Endodermal cell (in vitro differentiated cells): ENCODE data around the gene GOLGA6L7. TPM values are rescaled to one million over a fixed set of nuclear protein-coding genes. Genes with fewer than 3 reads are reported as not detected.

Experiments used
- DNase-seq: peaks from one replicate; pipeline ENCODE4 v3.0.0-alpha.2; 2017
- H3K27ac ChIP-seq: 2 replicates; pipeline ENCODE4 v1.5.1; 2013; ENCODE audit warnings: mild to moderate bottlenecking, low read depth, low read length, moderate library complexity
- H3K27me3 ChIP-seq: 2 replicates; pipeline ENCODE4 v1.6.1; 2013; ENCODE audit warnings: mild to moderate bottlenecking, low read length, moderate library complexity; ENCODE audit not compliant: insufficient read depth, control insufficient read depth, poor library complexity, severe bottlenecking
- H3K36me3 ChIP-seq: 2 replicates; pipeline ENCODE4 v1.7.0; 2013; ENCODE audit warnings: mild to moderate bottlenecking, low read length, moderate library complexity; ENCODE audit not compliant: control insufficient read depth, insufficient read depth
- H3K4me1 ChIP-seq: one replicate; pipeline ENCODE4 v1.7.0; 2013; ENCODE audit warnings: low read length; ENCODE audit not compliant: control insufficient read depth, insufficient read depth
- H3K4me3 ChIP-seq: 2 replicates; pipeline ENCODE4 v1.5.1; 2013; ENCODE audit warnings: mild to moderate bottlenecking, low read length, moderate library complexity
- H3K9ac ChIP-seq: 2 replicates; pipeline ENCODE4 v1.6.1; 2013; ENCODE audit warnings: mild to moderate bottlenecking, low read length, moderate library complexity; ENCODE audit not compliant: poor library complexity, severe bottlenecking; ENCODE audit errors: extremely low read depth
- H3K9me3 ChIP-seq: 2 replicates; pipeline ENCODE4 v1.6.1; 2013; ENCODE audit warnings: mild to moderate bottlenecking, low read length, moderate library complexity; ENCODE audit not compliant: control insufficient read depth
- H3K27ac Mint-ChIP-seq: 2 replicates; pipeline ENCODE4 v1.8.0; 2020; ENCODE audit warnings: mixed read lengths
- H3K27me3 Mint-ChIP-seq: 2 replicates; pipeline ENCODE4 v1.8.0; 2021; ENCODE audit warnings: mild to moderate bottlenecking, mixed read lengths; ENCODE audit not compliant: insufficient read depth
- H3K36me3 Mint-ChIP-seq: 2 replicates; pipeline ENCODE4 v1.8.0; 2020; ENCODE audit warnings: low read depth, mixed read lengths
- H3K4me1 Mint-ChIP-seq: 2 replicates; pipeline ENCODE4 v1.8.0; 2020; ENCODE audit warnings: mixed read lengths
- H3K4me3 Mint-ChIP-seq: 2 replicates; pipeline ENCODE4 v1.8.0; 2020; ENCODE audit warnings: mild to moderate bottlenecking, moderate library complexity, mixed read lengths
- H3K9me3 Mint-ChIP-seq: 2 replicates; pipeline ENCODE4 v1.8.0; 2020; ENCODE audit warnings: mild to moderate bottlenecking, mixed read lengths
- WGBS, 2 experiments: methylation state at CpG; one replicate each; pipeline versions ENCODE4 v1.1.5 to v1.1.7; 2013; ENCODE audit warnings: missing lambda C conversion rate in 2 of 2, mixed read lengths in 1 of 2; ENCODE audit not compliant: insufficient coverage in 1 of 2, insufficient read length in 1 of 2; 5-methylcytosine and 5-hydroxymethylcytosine counted together
- total RNA-seq, 2 donors: library from RNA; stranded (reverse); fragmentation: NEBNext Ultra II Directional in 1 of 2; extraction: Animal tissue kit (Norgen Biotek cat#: 25700) in 1 of 2; gene quantifications; 2 replicates in 1 of 2; 3 replicates in 1 of 2; pipeline ENCODE4 v1.2.1, GENCODE V29; 2021
- TF ChIP-seq, protein P1 (sequence below): fragments of 200-600 bp; sonication (generic); conservative IDR thresholded peaks from 2 replicates; pipeline ENCODE4 v1.5.0; 2021; ENCODE audit warnings: antibody characterized with exemption, mild to moderate bottlenecking

Gene GOLGA6L7
- total RNA-seq, 2 donors from 2014 or later = 0.15 TPM; not detected in 1

DNA sequence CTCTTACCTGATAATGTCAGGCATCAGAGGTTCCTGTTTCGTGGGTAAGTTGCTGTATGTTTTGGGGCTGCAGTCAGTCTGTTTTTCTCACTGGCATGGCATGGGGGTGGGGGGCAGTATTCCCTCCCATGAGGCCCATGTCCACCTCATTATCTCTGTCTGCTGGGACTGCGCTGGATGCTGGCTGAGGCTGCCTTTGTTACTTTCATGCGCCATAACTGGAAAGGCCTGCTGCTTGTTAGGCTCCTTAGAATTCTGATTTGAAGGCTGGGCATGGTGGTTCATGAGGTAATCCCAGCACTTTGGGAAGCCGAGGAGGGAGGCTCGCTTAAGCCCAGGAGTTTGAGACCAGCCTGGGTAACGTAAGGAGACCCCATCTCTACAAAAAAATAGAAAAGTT, 47.1 kb upstream of the GOLGA6L7 start:
- Histone ChIP-seq H3K27ac (no peak overlapping the region), H3K36me3 (no peaks in the 10 kb centered on the region), H3K9me3 (peaks cover 7% of the 10 kb centered on the region), H3K9ac (no peak overlapping the region), H3K4me1 (no peaks in the 10 kb centered on the region), H3K4me3 (no peak overlapping the region), H3K27me3 (no peaks in the 10 kb centered on the region)
- 91 to 96% methylated on average over 4 to 6 of the region's 6 CpGs for WGBS, 2 experiments
- Mint-ChIP-seq H3K36me3 (peaks cover 4% of the 10 kb centered on the region), H3K9me3 (peaks cover 12% of the 10 kb centered on the region), H3K4me1 (no peaks in the 10 kb centered on the region), H3K27ac (no peak overlapping the region), H3K27me3 (peaks cover 2% of the 10 kb centered on the region), H3K4me3 (no peak overlapping the region)
- no peak for DNase-seq
- TF ChIP-seq, protein P1, sequence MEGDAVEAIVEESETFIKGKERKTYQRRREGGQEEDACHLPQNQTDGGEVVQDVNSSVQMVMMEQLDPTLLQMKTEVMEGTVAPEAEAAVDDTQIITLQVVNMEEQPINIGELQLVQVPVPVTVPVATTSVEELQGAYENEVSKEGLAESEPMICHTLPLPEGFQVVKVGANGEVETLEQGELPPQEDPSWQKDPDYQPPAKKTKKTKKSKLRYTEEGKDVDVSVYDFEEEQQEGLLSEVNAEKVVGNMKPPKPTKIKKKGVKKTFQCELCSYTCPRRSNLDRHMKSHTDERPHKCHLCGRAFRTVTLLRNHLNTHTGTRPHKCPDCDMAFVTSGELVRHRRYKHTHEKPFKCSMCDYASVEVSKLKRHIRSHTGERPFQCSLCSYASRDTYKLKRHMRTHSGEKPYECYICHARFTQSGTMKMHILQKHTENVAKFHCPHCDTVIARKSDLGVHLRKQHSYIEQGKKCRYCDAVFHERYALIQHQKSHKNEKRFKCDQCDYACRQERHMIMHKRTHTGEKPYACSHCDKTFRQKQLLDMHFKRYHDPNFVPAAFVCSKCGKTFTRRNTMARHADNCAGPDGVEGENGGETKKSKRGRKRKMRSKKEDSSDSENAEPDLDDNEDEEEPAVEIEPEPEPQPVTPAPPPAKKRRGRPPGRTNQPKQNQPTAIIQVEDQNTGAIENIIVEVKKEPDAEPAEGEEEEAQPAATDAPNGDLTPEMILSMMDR = no peak

DNA sequence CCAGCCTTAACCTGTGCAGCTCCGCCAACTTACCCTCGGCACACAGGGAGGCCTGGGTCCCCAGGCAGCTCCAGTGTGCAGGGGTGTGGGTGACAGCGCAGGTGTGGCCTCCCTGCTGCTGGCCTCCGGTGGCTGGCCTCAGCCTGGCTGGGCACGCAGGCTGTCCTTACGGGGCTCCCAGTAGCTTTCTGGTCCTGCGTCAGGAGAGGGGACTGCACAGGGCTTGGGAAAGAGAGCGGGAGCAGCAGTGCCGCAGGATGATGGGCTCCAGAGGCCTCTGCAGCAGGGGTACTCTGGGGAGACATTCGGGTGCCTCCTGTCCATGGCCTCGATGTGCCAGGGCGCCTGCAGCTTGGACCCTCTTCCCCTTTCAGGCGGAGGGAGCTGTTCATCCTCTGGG, 46.7 kb upstream of the GOLGA6L7 start:
- no peak overlapping the region for H3K4me3 ChIP-seq
- H3K4me3 Mint-ChIP-seq = no peak overlapping the region
- H3K27me3 Mint-ChIP-seq = peaks cover 2% of the 10 kb centered on the region
- no peaks in the 10 kb centered on the region for H3K4me1 ChIP-seq
- DNase-seq = no peak
- no peak overlapping the region for H3K27ac Mint-ChIP-seq
- no peaks in the 10 kb centered on the region for H3K36me3 ChIP-seq
- no peak overlapping the region for H3K27ac ChIP-seq
- H3K9me3 ChIP-seq = peaks cover 7% of the 10 kb centered on the region
- peaks cover 4% of the 10 kb centered on the region for H3K36me3 Mint-ChIP-seq
- no peak overlapping the region for H3K9ac ChIP-seq
- H3K9me3 Mint-ChIP-seq = peaks cover 12% of the 10 kb centered on the region
- TF ChIP-seq, protein P1 = no peak
- no peaks in the 10 kb centered on the region for H3K27me3 ChIP-seq
- WGBS, 2 experiments = 89 to 93% methylated on average over 9 to 13 of the region's 13 CpGs
- no peaks in the 10 kb centered on the region for H3K4me1 Mint-ChIP-seq

DNA sequence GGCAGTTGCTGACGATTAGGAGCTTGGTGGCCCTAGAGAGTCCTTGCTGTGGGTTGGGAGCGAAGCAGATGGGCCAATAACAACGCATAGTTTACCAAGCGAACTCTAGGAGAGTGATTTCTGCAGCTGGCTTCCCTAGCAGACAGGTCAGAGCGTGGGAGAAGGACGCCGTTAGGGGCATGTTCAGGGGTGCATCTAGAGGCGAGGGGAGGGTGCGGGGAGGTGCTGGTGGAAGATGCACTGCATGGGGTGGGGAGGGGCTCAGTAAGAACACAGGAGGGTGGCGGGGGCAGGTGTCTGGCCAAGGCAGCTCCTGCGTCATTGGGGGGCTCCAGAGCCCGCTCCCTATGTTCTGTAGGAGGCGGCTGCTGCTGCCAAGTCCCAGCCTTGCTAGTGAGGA, 46.2 kb upstream of the GOLGA6L7 start:
- Mint-ChIP-seq H3K27ac (no peak overlapping the region), H3K4me1 (no peaks in the 10 kb centered on the region), H3K27me3 (peaks cover 2% of the 10 kb centered on the region), H3K4me3 (no peak overlapping the region), H3K9me3 (peaks cover 12% of the 10 kb centered on the region), H3K36me3 (peaks cover 4% of the 10 kb centered on the region)
- no peaks in the 10 kb centered on the region for H3K4me1 ChIP-seq
- no peaks in the 10 kb centered on the region for H3K36me3 ChIP-seq
- WGBS, 2 experiments = 88 to 98% methylated on average over 7 to 13 of the region's 13 CpGs
- H3K27me3 ChIP-seq = no peaks in the 10 kb centered on the region
- no peak for DNase-seq
- no peak overlapping the region for H3K4me3 ChIP-seq
- TF ChIP-seq, protein P1 = no peak
- peaks cover 7% of the 10 kb centered on the region for H3K9me3 ChIP-seq
- no peak overlapping the region for H3K9ac ChIP-seq
- H3K27ac ChIP-seq = no peak overlapping the region
